DND-41 (cell line): ENCODE data around the gene MIOX.

ENCODE experiments used
- EZH2 ChIP-seq: IDR thresholded peaks from 3 replicates; pipeline ENCODE4 v1.6.1; 2012; ENCODE audit warnings: borderline replicate concordance, low read depth, mild to moderate bottlenecking, moderate library complexity, low read length, inconsistent platforms; ENCODE audit not compliant: severe bottlenecking
- TF ChIP-seq, protein P1 (sequence below): IDR thresholded peaks from 2 replicates; pipeline ENCODE4 v1.5.1; 2012; ENCODE audit warnings: borderline replicate concordance, low read length, moderate library complexity, mild to moderate bottlenecking; ENCODE audit not compliant: poor library complexity, severe bottlenecking; ENCODE audit errors: extremely low read depth

GRCh38 chr22:50465066-50465930, 21.4 kb upstream of the MIOX start:
- no peak for TF ChIP-seq EZH2
- TF ChIP-seq, protein P1, sequence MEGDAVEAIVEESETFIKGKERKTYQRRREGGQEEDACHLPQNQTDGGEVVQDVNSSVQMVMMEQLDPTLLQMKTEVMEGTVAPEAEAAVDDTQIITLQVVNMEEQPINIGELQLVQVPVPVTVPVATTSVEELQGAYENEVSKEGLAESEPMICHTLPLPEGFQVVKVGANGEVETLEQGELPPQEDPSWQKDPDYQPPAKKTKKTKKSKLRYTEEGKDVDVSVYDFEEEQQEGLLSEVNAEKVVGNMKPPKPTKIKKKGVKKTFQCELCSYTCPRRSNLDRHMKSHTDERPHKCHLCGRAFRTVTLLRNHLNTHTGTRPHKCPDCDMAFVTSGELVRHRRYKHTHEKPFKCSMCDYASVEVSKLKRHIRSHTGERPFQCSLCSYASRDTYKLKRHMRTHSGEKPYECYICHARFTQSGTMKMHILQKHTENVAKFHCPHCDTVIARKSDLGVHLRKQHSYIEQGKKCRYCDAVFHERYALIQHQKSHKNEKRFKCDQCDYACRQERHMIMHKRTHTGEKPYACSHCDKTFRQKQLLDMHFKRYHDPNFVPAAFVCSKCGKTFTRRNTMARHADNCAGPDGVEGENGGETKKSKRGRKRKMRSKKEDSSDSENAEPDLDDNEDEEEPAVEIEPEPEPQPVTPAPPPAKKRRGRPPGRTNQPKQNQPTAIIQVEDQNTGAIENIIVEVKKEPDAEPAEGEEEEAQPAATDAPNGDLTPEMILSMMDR, result no peak
